ENCODE measurements around the gene HKDC1.

The HKDC1 gene

DNA sequence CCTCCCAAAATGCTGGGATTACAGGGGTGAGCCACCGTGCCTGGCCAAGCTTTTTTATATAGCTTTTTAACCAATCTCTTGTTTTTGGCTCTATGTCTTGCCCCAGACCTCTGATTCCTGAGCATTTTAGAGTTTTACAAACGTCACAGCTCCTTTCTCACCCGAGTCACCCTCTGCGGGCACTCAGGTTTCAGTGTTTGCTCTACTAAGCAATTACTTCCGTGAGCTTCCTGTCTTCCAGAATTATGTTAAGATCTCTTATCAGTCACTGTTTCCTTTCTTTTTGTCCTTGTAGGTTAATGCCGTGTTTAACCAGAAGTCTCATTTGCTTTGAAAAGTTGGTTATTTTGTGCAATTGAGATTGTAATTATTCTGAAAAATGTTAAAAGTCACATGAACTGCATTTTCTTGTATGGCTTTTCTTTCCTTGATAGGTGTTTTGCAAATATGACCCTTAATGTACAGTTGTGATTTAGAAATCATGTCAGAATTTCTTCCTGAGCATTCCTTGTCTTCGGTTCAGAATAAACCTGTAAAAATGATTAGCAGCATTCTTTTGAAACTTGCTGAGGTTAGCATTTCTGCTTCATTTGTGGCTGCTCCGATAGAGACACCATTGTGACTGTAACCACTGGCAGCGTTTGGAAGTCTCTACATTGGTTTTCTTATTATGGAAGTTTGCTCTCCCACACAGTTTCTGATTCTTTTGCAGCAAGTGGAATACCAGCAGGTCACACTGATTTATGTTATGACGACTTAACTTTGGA, 4.5 kb upstream of the HKDC1 start:
- DNase-seq, result no peak
- intact Hi-C loops (cut with DNase I), result no loop called here

DNA sequence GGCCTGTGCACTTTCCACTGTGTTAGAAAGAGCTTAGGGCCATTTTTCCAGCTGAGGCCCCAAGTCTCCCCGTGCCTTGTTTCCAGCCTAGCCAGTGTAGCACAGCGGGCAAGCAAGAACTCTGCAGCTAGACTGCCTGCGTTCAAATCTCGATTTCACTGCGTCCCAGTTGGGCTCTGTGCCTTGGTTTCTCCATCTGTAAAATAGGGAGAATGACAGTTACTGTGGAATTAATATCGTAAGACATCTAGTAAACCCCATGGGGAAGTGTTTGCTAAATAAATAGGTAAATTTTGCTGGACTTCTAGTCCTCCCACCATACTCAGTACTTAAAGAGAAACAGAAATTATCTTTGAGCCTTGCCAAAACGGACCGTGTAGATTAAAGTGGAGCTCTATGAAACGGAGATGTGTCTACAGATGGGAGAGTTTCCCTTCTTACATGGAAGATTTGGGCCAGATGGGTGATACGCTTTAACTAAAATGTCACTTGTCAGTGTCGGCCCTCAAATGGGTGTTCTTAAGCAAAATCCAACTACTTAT, 3.5 kb upstream of the HKDC1 start:
- intact Hi-C loops (cut with DNase I), result no loop called here
- DNase-seq, result no peak

DNA sequence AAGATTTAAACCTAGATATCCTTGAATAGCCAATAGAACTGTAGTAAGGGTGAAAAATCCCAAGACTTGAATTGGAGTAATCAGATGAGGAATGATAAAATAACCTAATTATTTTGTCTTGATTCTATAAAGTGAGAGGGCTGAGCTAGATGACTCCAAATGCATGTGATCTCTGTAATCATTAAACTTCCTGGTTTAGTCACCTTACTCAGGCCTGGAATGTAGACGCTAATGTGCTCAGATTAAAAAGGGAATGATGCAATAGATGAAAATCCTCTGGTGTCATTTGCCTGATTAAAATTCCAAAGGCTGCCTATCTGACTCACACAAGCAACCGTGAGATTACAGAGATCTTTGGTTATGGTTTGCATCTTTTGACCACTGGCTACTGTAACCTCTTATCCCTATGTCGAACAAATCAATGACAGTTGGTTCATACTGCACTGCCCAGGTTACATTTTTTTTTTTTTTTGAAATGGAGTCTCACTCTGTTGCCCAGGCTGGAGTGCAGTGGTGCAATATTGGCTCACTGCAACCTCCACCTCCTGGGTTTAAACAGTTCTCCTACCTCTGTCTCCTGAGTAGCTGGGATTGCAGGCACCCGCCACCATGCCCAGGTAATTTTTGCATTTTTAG, 2.9 kb upstream of the HKDC1 start:
- intact Hi-C loops (cut with DNase I), result no loop called here
- no peak for DNase-seq

DNA sequence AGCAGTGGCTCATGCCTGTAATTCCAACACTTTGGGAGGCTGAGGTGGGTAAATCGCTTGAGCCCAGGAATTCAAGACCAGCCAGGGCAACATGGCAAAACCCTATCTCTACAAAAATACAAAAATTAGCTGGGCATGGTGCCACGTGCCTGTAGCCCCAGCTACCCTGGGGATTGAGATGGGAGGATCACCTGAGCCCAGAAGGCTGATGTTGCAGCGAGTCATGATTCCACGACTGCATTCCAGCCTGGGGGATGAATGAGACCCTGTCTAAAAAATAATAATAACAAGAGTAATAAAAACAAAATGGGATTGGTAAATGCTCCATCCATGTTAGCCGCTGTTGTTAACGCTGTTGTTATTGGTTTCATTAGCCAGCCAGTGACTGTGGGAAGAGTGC, 1.3 kb upstream of the HKDC1 start:
- DNase-seq, result no peak
- intact Hi-C loops (cut with DNase I), result no loop called here

DNA sequence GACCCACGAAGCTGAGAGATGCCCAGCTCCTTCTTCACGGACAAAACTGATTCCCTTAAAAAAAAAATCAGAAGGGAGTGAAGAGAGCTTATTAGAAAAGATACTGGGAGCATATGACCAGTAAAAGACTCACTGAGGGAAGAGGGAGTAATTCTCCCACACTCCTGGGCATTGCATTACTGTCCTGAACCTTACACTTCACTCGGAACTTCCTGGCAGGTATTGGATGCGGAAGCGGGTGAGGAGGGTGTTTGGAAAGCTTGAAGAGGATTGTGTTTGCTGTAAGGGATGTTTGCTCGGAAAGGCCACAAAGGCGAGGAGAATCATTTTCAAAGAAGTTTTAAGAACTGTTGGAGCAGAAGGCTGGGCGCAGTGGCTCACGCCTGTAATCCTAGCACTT, 375 bp downstream of the HKDC1 start:
- DNase-seq, result no peak
- intact Hi-C loops (cut with DNase I), result no loop called here

DNA sequence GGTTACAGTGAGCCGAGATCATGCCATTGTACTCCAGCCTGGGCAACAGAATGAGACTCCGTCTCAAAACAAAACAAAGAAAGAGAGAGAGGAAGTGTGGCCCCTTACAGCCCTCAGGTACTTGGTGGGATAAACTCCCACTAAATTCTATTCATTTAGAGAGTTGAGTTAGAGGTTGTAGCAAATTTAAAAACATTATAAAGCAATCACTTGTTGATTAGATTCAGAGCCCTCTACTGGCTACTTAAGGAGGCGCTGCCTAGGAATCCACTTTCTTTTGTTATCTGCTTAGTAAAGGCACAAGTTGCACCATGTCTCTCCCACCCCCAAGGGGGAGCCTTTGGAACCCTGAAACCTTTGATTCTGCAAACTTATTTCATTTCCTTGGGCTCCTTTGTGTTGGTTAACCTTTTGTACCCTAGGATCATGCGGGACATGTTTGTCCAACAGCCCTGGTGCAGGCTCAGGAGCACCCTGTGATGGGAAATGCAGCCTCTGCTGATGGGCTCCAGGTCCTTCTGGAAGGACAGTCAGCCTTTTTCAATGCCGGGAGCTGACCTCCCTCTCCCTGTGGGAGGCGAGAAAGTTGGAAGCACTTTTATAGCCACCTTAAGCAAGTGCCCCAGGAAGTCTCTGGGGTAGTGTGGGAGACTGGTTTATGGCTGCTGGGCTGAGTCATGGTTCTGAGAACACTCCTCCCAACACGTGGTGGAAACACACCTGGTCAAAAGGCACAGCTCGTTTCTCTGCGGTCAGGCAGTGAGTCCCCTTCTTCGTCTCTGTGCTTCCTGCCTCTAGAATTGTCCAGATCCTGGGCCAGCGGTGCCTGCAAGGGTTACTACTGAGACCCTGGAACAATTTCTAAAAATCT, 2.3 kb downstream of the HKDC1 start:
- intact Hi-C loops (cut with DNase I), result no loop called here
- no peak for DNase-seq

DNA sequence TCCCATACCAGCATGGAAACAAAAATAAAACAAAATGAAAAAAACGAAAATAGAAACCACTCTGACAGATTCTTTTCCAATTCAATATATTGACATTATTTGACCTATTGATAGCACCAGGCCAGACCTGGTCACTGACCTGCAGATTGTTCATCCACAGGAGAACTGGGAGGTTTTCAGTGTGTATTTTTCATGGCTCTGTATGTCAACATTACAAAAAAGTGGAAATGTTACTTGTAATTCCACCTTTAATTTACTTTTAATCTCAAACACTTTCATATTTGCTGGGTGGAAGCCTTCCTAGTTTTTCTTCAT, 2.9 kb downstream of the HKDC1 start:
- intact Hi-C loops (cut with DNase I), result no loop called here
- no peak for DNase-seq

DNA sequence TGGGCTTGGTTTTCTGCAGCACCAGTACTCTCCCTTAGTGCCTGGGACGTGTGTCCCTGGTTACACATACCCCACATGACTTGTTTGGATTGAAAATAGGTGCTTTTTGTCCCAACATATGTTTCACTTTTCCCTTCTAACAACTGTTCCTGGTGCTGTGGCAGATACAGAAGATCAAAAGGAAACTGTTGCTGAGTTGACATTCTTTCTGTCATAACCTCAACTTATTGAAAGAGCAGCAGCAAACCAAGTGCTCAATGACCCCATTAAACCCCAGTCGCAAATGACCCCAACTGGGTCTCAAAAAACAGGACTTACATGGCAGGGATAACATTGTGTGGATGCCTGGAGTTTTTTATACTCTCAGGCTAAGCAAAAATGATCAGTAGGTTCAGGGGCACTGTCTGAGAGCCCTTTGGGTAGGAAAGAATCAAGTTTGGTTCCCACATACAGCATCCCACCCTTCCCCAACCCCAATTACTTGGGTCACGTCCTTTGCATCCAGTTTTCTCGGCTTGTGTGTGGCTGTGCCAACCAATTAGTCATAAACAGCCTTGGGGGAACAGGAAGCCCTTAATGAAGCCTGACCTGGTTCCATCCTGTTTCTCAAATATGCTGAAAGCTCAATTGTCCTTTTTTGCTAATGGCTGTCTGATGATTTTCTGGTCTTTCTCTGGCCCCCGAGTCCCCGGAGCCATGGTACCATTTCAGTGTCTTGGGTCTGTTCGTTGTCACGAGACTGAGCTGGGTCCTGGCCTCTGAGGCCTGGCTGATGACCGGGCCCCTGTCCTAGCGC, 4.9 kb downstream of the HKDC1 start:
- DNase-seq, result peak in 1 of 10 donors; percentile 65
- intact Hi-C loops (cut with DNase I), result no loop called here

DNA sequence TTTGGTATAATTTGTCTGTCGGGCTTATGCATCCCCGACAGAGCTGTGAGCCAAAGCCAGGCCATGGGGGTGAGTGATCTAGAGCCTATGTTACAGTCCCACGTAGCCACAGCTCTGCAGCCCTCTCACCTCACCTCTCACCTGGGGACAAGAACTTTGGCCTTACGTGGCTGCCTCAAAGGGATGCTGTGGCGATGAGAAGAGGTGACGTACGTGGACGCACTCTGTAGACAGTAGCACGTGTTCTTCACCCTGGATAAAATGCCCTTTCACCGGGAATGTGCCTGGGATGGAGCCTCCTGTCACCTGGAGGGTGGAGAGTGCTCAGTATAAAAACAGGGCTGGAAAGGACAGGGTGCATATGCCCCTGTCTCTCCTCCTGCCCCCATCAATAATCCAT, 5.5 kb downstream of the HKDC1 start:
- intact Hi-C loops (cut with DNase I), result no loop called here

DNA sequence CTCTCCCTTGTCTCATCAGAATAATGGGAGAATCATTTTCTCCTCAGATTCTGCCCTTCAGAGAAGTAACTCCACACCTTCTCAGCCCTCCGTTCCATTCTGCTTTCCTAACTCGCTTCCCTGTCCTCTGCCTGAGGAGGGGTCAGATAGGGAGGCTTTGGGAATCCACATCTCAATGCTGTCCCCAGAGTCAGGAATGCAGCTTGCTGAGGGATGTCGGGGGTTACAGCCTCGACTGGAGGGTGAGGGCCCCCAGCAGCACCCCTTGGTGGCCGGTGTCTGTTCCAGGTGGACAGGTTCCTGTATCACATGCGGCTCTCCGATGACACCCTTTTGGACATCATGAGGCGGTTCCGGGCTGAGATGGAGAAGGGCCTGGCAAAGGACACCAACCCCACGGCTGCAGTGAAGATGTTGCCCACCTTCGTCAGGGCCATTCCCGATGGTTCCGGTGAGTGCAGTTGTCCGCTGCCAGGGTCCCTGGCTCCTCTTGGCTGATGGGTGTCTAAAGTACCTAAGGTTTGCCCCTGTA, 6.9 kb downstream of the HKDC1 start:
- peak in 1 of 10 donors; percentile 72 for DNase-seq
- intact Hi-C loops (cut with DNase I), result no loop called here

More for the DNA sequence above, 5.5 kb downstream of the HKDC1 start:
- peak in 1 of 10 donors; percentile 10 for DNase-seq

DNA sequence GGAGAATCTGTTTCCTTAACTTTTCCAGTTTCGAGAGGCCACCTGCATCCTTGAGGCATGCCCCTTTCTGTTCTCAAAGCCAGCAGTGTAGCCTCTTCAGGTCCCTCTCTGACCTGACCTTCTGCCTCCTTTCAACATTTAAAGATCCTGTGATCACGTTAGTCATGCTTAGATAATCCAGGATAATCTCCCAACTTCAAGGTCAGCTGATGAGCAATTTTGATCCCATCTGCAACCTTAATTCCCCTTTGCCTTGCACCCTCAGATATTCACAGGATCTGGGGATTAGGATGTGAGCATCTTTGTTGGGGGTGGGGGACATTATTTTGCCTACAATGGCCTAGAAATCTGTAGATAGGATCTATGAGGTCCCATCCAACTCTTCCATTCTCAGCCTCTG, 8.0 kb downstream of the HKDC1 start:
- intact Hi-C loops (cut with DNase I), result no loop called here
- no peak for DNase-seq

DNA sequence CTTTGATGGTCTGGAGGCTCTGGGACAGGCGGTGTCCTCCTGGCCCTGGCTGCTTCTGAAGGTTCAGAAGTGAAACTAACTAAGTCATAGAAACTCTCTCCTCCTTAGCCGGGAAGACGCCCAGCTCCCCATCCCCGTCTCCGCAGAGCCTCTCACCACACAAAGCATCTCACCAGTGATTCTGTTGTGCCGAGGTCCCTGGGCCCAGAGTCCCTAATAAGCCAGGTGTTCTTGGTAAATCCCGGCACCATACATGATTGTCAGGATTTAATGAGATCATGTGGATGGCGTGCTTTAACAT, 9.4 kb downstream of the HKDC1 start:
- intact Hi-C loops (cut with DNase I), result no loop called here
- peak in 1 of 10 donors; percentile 48 for DNase-seq

DNA sequence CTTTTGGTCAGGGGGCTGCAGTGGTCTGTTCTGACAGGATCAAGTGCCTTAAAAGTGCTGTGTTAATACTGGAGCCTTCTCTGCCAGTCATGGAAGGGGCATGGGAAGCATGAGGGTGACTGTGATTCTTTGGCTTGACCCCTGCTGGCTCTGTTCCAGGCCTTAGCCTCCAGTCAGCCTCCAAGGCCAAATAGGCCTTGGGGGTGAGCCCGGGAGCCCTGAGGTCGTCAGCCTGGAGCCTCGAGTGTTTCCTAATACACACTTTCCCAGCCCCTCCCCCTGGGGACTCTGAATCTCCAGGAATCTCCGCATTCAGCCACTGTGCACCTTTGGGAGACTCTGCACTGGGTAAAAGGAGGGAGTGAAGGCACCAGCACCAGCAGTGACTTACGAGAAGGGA, 10.0 kb downstream of the HKDC1 start:
- intact Hi-C loops (cut with DNase I), result no loop called here
- DNase-seq, result peak in 1 of 10 donors; percentile 13

DNA sequence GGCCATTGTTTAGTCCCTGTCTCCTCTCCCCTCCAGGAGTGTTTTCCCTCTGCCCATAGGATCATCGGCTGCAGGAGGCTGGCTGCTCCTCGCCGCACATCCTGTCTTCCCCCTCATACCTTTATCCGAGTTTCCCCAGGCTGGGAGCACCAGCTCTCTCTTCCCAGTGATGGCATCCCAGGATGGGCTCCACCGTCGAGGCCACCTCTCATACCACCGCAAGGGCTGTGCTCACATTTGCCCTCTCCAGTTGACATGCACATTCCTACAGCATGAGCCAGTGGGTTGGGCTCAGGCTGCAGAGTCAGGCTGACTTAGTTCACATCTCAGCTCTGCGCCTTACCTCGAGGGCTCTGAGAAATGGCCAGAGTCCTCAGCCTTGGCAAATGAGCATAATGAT, 12.1 kb downstream of the HKDC1 start:
- DNase-seq, result peak in 2 of 10 donors; percentile 16 to 70
- intact Hi-C loops (cut with DNase I), result no loop called here

DNA sequence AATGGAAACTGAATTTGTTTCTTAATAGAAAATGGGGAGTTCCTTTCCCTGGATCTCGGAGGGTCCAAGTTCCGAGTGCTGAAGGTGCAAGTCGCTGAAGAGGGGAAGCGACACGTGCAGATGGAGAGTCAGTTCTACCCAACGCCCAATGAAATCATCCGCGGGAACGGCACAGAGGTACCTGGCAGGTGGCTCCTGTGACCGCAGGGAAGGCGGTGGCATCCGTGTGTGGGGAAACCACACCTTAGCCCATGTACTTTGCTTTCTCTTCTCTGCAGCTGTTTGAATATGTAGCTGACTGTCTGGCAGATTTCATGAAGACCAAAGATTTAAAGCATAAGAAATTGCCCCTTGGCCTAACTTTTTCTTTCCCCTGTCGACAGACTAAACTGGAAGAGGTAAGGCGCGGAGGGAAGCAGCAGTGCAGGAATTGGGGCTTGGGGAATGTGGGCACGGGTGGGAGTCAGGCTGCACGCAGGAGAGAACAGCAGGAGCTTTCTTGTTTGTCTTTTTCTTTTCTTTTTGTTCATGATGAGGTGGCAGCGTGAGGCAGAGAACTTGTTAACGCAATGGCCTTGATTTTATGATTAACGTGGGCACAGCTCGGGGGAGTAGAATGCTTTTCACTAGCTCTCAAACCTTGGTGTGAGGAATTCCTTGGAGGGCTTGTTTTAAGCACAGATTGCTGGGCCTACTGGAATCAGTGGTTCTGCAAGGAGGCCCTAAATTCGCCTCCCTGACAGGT, 12.8 kb downstream of the HKDC1 start:
- DNase-seq, result peak in 2 of 10 donors; percentile 27 to 37
- intact Hi-C loops (cut with DNase I), result no loop called here

DNA sequence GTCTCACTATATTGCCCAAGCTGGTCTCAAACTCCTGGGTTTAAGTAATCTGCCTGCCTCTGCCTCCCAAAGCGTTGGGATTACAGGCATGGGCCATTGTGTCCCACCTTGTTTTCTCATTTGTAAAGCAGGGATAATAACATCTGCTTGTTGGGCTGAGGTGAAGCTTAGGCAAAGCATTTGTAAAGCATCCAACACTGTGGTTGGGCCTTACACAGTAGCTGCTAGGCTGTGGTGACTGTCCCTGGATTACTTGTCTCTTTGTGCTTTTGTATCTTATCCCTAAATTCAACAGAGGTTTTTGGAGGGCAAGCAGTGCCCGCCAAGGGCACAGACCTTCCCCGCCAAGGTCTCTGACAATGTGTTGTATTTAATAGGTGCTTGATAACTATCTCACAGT, 14.3 kb downstream of the HKDC1 start:
- peak in 2 of 10 donors; percentile 0 to 26 for DNase-seq
- intact Hi-C loops (cut with DNase I), result no loop called here

DNA sequence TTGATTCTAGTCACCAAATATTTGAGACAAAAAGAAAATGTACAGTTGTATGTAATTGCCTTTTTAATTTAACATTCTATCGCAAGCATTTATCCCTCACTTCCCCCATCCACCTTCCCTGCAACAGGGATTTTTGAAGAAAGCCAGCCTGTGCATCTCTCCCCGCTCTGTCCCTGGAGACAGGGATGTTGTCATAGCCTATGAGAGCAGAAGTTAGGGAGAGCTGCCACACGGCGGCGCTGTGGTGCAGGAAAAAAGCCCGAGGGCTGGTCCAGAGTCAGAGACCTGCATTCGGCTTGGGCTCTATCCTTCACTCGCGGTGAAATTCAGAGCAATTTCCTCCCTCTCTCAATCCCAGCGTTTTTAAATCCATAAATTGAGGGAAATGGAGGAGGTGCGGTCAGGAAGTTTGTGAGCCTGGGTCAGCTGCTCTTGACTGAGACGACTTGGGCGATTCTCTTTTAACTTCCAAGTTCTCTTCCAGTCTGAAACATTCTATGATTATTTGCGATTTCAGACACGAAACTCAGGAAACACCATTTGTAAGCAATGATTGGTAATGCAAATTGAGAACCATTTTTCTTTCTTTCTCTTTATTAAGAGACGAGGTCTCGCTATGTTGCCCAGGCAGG, 17.5 kb downstream of the HKDC1 start:
- intact Hi-C loops (cut with DNase I), result loop anchor here (1.0 kb wide), 1 partner anchor 155 kb away; no protein-coding TSS in a partner anchor
- peak; percentile 79 to 99 (median 94) for DNase-seq

DNA sequence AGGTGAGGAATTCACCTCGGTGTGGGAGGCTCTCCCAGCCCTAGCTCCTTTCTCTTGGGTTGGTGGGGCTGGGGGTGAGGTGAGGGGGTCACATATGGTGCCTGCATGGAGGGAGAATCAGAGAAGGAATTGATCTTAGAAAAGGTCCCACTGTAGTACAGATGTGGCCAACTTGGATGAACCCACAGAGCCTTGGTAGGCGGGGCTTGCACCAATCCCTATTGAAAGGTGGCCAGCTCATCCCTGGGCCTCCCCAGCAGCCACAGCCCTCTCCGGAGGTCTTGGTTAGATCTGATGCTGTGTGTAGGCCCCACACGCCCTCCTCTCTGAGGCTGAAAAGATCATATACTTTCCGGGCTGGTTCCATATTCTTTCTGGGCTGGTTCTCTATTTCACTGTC, 19.0 kb downstream of the HKDC1 start:
- peak in 1 of 10 donors; percentile 49 for DNase-seq
- intact Hi-C loops (cut with DNase I), result no loop called here
